Spleen (tissue), 7 donors: ENCODE data around the gene MATR3.

Source experiments
- POLR2A ChIP-seq, 3 donors: fragments of 450-650 bp; IDR thresholded peaks; one replicate each; pipeline ENCODE4 v1.5.1; 2017; ENCODE audit warnings: antibody characterized with exemption in 3 of 3, mild to moderate bottlenecking in 1 of 3
- POLR2AphosphoS5 ChIP-seq, 3 donors: sonication (generic); formaldehyde crosslinking; IDR thresholded peaks; one replicate each; pipeline ENCODE4 v1.5.1; 2017; ENCODE audit warnings: antibody characterized with exemption in 3 of 3
- TF ChIP-seq, protein P1 (sequence below), 11 experiments: fragments of 200-600 bp in 7 of 11; fragments of 450-650 bp in 4 of 11; sonication (generic) in 4 of 11; IDR thresholded peaks in 8 of 11; conservative IDR thresholded peaks in 3 of 11; 1 replicate in 7 of 11; 2 replicates in 4 of 11; pipeline versions ENCODE4 v1.4.0 to v1.8.0; 2016 to 2021; ENCODE audit warnings: antibody characterized with exemption in 11 of 11, inconsistent platforms in 4 of 11, mild to moderate bottlenecking in 1 of 11
- donor health status: DM: no; HTN: no; CAD: no; lungs with moderate emphysema.
- donor health status: DM: no; HTN: no; CAD: no.
- donor health status: DM: no; HTN: no; CAD: no.

DNA sequence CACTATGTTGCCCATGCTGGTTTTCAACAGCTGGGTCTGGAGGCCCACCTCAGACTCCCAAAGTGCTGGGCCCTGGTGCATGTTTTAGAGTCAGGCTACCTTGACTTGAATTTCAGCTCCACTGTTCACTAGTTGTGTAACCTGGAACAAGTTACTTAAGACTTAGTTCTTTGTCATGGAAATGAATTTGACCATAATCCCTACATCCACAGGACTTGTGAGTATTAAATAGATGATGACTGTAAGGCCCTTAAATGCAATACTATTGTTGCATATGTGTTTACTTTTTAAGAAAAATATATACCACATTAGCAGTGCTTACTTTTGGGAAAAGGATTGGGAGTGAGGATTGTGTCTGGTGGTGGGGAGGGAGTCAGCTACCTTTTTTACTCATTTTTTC, 64.5 kb downstream of the MATR3 start:
- TF ChIP-seq, protein P1, sequence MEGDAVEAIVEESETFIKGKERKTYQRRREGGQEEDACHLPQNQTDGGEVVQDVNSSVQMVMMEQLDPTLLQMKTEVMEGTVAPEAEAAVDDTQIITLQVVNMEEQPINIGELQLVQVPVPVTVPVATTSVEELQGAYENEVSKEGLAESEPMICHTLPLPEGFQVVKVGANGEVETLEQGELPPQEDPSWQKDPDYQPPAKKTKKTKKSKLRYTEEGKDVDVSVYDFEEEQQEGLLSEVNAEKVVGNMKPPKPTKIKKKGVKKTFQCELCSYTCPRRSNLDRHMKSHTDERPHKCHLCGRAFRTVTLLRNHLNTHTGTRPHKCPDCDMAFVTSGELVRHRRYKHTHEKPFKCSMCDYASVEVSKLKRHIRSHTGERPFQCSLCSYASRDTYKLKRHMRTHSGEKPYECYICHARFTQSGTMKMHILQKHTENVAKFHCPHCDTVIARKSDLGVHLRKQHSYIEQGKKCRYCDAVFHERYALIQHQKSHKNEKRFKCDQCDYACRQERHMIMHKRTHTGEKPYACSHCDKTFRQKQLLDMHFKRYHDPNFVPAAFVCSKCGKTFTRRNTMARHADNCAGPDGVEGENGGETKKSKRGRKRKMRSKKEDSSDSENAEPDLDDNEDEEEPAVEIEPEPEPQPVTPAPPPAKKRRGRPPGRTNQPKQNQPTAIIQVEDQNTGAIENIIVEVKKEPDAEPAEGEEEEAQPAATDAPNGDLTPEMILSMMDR (IDR thresholded peaks at IDR 0.05 in 8 of 11, conservative IDR thresholded peaks at IDR 0.05 in 3 of 11): no peak
- no peak for TF ChIP-seq POLR2A (IDR thresholded peaks at IDR 0.05)
- no peak for TF ChIP-seq POLR2AphosphoS5 (IDR thresholded peaks at IDR 0.05)
